ENCODE data around the gene CPNE1. TPM values are rescaled to one million over a fixed set of nuclear protein-coding genes. Genes with fewer than 3 reads are reported as not detected.

Gene CPNE1
- total and polyA plus RNA-seq, 2 of the 8 experiments (the other 6 are each of a cell fraction or from before 2014, with no cell fraction given): 294 to 346 TPM

GRCh38 chr20:35625584-35626385 is 38.9 kb downstream of the CPNE1 start (continued):
- TF ChIP-seq, protein P1, sequence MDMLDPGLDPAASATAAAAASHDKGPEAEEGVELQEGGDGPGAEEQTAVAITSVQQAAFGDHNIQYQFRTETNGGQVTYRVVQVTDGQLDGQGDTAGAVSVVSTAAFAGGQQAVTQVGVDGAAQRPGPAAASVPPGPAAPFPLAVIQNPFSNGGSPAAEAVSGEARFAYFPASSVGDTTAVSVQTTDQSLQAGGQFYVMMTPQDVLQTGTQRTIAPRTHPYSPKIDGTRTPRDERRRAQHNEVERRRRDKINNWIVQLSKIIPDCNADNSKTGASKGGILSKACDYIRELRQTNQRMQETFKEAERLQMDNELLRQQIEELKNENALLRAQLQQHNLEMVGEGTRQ (IDR thresholded peaks at IDR 0.05; ENCODE audit: low read length): no peak
- TF ChIP-seq GTF2F1 (IDR thresholded peaks at IDR 0.05; ENCODE audit: borderline replicate concordance, low read depth, low read length) (no peak), CHD1 (IDR thresholded peaks at IDR 0.05; ENCODE audit: low read depth, low read length) (no peak), EP300 (IDR thresholded peaks at IDR 0.05; ENCODE audit: borderline replicate concordance in 1 of 2, low read depth in 2 of 2, low read length in 2 of 2) (no peak), TAF7 (optimal IDR thresholded peaks at IDR 0.05; ENCODE audit: borderline replicate concordance, low read depth, low read length) (no peak), ZNF274 (IDR thresholded peaks at IDR 0.05; ENCODE audit: borderline replicate concordance, extremely low read depth, low read length) (no peak), SP4 (IDR thresholded peaks at IDR 0.05; ENCODE audit: low read length) (no peak)
